ENCODE measurements around the gene LRRC25.

The LRRC25 gene

DNA sequence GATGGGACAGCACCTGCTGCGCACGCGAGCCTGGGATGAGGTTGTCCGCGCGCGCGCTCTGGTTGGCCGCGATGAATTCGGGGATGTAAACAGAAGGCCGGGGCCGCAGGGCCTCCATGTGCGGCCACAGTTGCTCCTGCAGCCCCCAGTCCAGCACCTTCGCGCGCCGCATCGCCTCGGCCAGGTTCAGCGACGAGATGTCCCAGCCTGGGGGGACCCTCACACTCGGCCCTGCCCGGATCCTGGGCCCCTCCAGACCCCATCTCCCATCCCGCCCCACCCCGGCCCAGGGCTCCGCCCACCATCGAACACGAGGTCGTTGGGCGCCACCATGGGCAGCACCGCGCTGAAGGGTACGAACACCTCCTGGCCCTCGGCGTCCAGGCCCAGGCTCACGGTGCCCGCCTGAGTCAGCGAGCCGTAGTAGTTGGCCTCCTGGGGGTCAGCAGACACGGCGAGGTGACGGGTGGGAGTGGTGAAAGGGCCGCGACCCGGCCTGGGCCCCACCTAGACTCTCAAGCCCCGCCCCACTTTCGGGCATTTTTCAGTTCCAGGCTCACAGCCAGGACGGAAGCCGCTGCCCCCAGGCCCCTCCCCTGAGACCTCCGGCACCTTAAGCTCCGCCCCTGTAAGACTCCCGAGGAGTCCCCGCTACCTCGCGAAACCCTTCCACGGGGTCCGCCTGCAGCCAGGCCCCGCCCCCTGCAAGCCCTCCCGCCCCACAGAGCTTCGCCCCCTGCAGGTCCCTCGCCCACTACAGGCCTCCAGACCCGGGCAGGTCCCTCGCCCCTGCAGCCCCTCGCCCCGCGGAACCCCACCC lies 39.5 kb upstream of the LRRC25 start:
- H3K27ac ChIP-seq: peak overlapping the region; percentile 79
- peak overlapping the region; percentile 86 for H3K4me3 ChIP-seq
- H3K9me3 ChIP-seq: no peaks in the 10 kb centered on the region
- no peak for TF ChIP-seq Cebpa-rat (IDR thresholded peaks at IDR 0.05)
- H3K4me1 ChIP-seq: peaks cover 75% of the 10 kb centered on the region
- peak overlapping the region; percentile 71 for H3K9ac ChIP-seq
- H4K20me1 ChIP-seq: peaks cover 49% of the 10 kb centered on the region
- H3K27me3 ChIP-seq: no peaks in the 10 kb centered on the region
- peak overlapping the region; percentile 96 for H3K4me2 ChIP-seq
- H3K36me3 ChIP-seq: peaks cover 22% of the 10 kb centered on the region

- peaks cover 46% of the 10 kb centered on the region for H4K20me1 ChIP-seq
- H3K4me3 ChIP-seq: peak overlapping the region; percentile 86
- TF ChIP-seq Cebpa-rat (IDR thresholded peaks at IDR 0.05): no peak
- peak overlapping the region; percentile 96 for H3K4me2 ChIP-seq
- H3K27ac ChIP-seq: peak overlapping the region; percentile 79
- peaks cover 22% of the 10 kb centered on the region for H3K36me3 ChIP-seq
- peaks cover 80% of the 10 kb centered on the region for H3K4me1 ChIP-seq
- H3K9me3 ChIP-seq: no peaks in the 10 kb centered on the region
- no peaks in the 10 kb centered on the region for H3K27me3 ChIP-seq
- H3K9ac ChIP-seq: peak overlapping the region; percentile 71
These were observed 38.6 kb upstream of the LRRC25 start for GRCh38 chr19:18435842-18436670.

DNA sequence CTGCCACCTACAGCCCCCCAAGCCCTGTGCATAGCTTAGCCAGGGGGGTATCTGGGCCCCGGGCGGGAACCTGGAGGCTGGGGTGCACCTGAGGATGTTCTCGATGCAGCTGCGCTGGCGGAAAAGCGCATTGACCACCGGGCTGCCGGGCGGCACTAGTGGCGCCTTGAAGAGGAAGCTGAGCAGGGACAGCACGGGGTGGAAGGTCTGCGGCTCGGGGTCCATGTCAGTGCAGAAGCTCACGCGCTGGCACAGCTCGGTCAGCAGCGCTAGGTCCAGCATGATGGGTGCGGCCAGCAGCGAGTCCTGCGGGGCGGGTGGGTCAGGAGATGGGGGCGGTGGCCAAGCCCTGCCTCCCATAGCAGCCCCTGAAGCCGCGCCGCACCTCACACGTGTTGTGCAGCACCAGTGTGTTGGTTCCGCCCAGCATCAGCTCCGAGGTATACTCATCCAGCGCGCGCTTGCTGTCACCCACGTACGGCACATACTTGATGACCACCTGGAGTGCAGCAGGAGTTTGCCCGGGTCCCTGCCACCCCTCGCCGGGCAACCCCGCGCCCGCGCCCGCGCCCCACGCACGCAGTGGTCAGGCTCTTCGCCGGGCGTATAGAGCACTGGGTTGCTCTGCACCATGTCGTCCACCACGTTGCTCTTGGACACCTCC lies 37.9 kb upstream of the LRRC25 start:
- no peaks in the 10 kb centered on the region for H3K9me3 ChIP-seq
- peaks cover 27% of the 10 kb centered on the region for H3K36me3 ChIP-seq
- TF ChIP-seq Cebpa-rat (IDR thresholded peaks at IDR 0.05): no peak
- H3K27me3 ChIP-seq: no peaks in the 10 kb centered on the region
- no peak overlapping the region for H3K9ac ChIP-seq
- H3K27ac ChIP-seq: no peak overlapping the region
- H3K4me3 ChIP-seq: no peak overlapping the region
- peak overlapping the region; percentile 96 for H3K4me2 ChIP-seq
- H4K20me1 ChIP-seq: peaks cover 39% of the 10 kb centered on the region
- H3K4me1 ChIP-seq: peaks cover 80% of the 10 kb centered on the region

GRCh38 chr19:18434411-18435175 lies 37.2 kb upstream of the LRRC25 start:
- Histone ChIP-seq H3K9ac (peak overlapping the region; percentile 84), H3K27me3 (no peaks in the 10 kb centered on the region), H4K20me1 (peaks cover 39% of the 10 kb centered on the region), H3K4me2 (peak overlapping the region; percentile 96), H3K4me3 (peak overlapping the region; percentile 76), H3K27ac (peak overlapping the region; percentile 74), H3K36me3 (peaks cover 27% of the 10 kb centered on the region), H3K9me3 (no peaks in the 10 kb centered on the region), H3K4me1 (peaks cover 80% of the 10 kb centered on the region)
- TF ChIP-seq Cebpa-rat (IDR thresholded peaks at IDR 0.05): no peak

GRCh38 chr19:18433735-18434398 lies 36.4 kb upstream of the LRRC25 start:
- Histone ChIP-seq H3K9me3 (no peaks in the 10 kb centered on the region), H3K36me3 (peaks cover 27% of the 10 kb centered on the region), H3K9ac (peak overlapping the region; percentile 84), H3K27ac (peak overlapping the region; percentile 74), H3K4me3 (peak overlapping the region; percentile 76), H3K4me1 (peaks cover 75% of the 10 kb centered on the region), H3K4me2 (peak overlapping the region; percentile 96), H3K27me3 (no peaks in the 10 kb centered on the region), H4K20me1 (peaks cover 36% of the 10 kb centered on the region)
- TF ChIP-seq Cebpa-rat (IDR thresholded peaks at IDR 0.05): no peak

DNA sequence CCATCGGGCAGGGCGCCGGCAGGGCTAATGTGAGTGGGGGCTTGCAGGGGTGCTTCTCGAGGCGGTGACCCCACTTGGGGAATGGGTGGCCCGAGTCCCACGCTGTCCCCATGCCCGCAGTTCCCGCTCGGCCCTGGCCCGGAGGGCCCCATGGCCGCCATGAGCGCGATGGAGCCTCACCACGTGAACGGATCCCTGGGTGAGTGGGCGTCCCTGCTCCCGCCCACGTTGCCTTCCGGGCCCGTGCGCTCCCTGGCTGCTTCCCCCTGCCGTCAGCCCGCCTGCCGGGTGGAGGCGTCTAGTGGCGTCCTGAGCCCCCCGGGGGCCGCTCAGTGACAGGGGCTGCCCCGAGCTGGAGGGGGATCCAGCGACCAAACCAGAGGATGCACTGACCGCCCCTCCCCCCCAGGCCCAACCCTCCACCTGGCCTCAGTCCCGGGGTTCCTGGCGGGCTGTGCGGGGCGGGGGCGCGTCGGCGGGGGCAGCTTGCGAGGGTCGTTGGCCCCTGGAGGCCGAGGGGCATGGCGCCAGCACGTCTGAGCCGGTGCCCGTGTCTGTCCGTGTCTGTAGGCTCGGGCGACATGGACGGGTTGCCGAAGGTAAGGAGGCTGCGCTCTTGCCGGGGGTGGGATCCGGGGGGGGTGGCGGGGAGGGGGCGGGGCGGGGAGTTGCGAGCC lies 35.7 kb upstream of the LRRC25 start:
- H3K27me3 ChIP-seq: no peaks in the 10 kb centered on the region
- H3K9ac ChIP-seq: peak overlapping the region; percentile 84
- peaks cover 75% of the 10 kb centered on the region for H3K4me1 ChIP-seq
- H3K4me3 ChIP-seq: peak overlapping the region; percentile 76
- H3K27ac ChIP-seq: peak overlapping the region; percentile 88
- H3K36me3 ChIP-seq: peaks cover 27% of the 10 kb centered on the region
- no peaks in the 10 kb centered on the region for H3K9me3 ChIP-seq
- no peak for TF ChIP-seq Cebpa-rat (IDR thresholded peaks at IDR 0.05)
- peak overlapping the region; percentile 96 for H3K4me2 ChIP-seq
- H4K20me1 ChIP-seq: peaks cover 36% of the 10 kb centered on the region

GRCh38 chr19:18432275-18433014 lies 35.0 kb upstream of the LRRC25 start:
- peak overlapping the region; percentile 84 for H3K9ac ChIP-seq
- no peaks in the 10 kb centered on the region for H3K27me3 ChIP-seq
- H3K4me1 ChIP-seq: peaks cover 81% of the 10 kb centered on the region
- peak overlapping the region; percentile 88 for H3K27ac ChIP-seq
- peaks cover 40% of the 10 kb centered on the region for H4K20me1 ChIP-seq
- peak overlapping the region; percentile 96 for H3K4me2 ChIP-seq
- peaks cover 27% of the 10 kb centered on the region for H3K36me3 ChIP-seq
- no peak for TF ChIP-seq Cebpa-rat (IDR thresholded peaks at IDR 0.05)
- H3K9me3 ChIP-seq: no peaks in the 10 kb centered on the region
- H3K4me3 ChIP-seq: peak overlapping the region; percentile 76
